GM12878 (cell line): ENCODE data around the gene CHAF1A. TPM values are rescaled to one million over a fixed set of nuclear protein-coding genes. Genes with fewer than 3 reads are reported as not detected.

Experiments used
- ATF7 ChIP-seq: fragments of 450-650 bp; IDR thresholded peaks from 2 replicates; pipeline ENCODE4 v1.6.1; 2016; ENCODE audit warnings: low read depth, mild to moderate bottlenecking
- BRCA1 ChIP-seq: IDR thresholded peaks from 2 replicates; pipeline ENCODE4 v1.6.1; 2011; ENCODE audit warnings: low read depth, low read length, improper control_type of control experiment
- CREM ChIP-seq: IDR thresholded peaks from 2 replicates; pipeline ENCODE4 v1.6.1; 2014; ENCODE audit warnings: antibody characterized with exemption, low read depth
- EGR1 ChIP-seq, 2 experiments: IDR thresholded peaks; 1 replicate in 1 of 2; 2 replicates in 1 of 2; pipeline ENCODE4 v1.6.1; 2011 to 2012; ENCODE audit warnings: low read depth in 2 of 2, low read length in 2 of 2, borderline replicate concordance in 1 of 2, mild to moderate bottlenecking in 1 of 2, moderate library complexity in 1 of 2
- HDAC6 ChIP-seq: fragments of 200-600 bp; sonication (generic); IDR thresholded peaks from one replicate; pipeline ENCODE4 v1.8.0; 2017; ENCODE audit warnings: antibody characterized with exemption; ENCODE audit not compliant: unreplicated experiment
- MXI1 ChIP-seq: fragments of 150-350 bp; IDR thresholded peaks from 2 replicates; pipeline ENCODE4 v1.6.1; 2011; ENCODE audit warnings: low read depth, mild to moderate bottlenecking, inconsistent platforms, low read length, improper control_type of control experiment
- NFYB ChIP-seq: IDR thresholded peaks from 2 replicates; pipeline ENCODE4 v1.6.1; 2011; ENCODE audit warnings: low read depth, mild to moderate bottlenecking, low read length, improper control_type of control experiment, moderate library complexity; ENCODE audit not compliant: insufficient read depth
- SIN3A ChIP-seq: IDR thresholded peaks from 2 replicates; pipeline ENCODE4 v1.6.1; 2012; ENCODE audit warnings: low read depth, low read length, improper control_type of control experiment
- SIX5 ChIP-seq: IDR thresholded peaks from 2 replicates; pipeline ENCODE4 v1.6.1; 2011; ENCODE audit warnings: mild to moderate bottlenecking, low read depth, low read length, moderate library complexity; ENCODE audit not compliant: severe bottlenecking
- ZNF24 ChIP-seq: fragments of 450-650 bp; IDR thresholded peaks from 2 replicates; pipeline ENCODE4 v1.6.1; 2017; ENCODE audit warnings: antibody characterized with exemption, mild to moderate bottlenecking
- ZNF274 ChIP-seq: IDR thresholded peaks from one replicate; pipeline ENCODE4 v1.8.0; 2011; ENCODE audit not compliant: insufficient read length, insufficient read depth
- ZSCAN29 ChIP-seq: fragments of 450-650 bp; IDR thresholded peaks from 2 replicates; pipeline ENCODE4 v1.6.1; 2017; ENCODE audit warnings: mild to moderate bottlenecking, moderate library complexity
- polyA plus RNA-seq, 11 experiments: library from polyadenylated mRNA; depleted of rRNA in 4 of 11; unstranded in 6 of 11; stranded (reverse) in 5 of 11; fragments of >200 nt; fragmentation: Nextera tagmentation in 4 of 11; fragmentation: Illumina TruSeq in 1 of 11; extraction: Ambion mirVana in 4 of 11; extraction: Trizol in 1 of 11; gene quantifications; 1 replicate in 1 of 11; 2 replicates in 10 of 11; pipeline versions ENCODE4 v1.2.1 to v1.2.3, GENCODE V29; 2011 to 2016; ENCODE audit warnings: inconsistent platforms in 2 of 11, missing spikeins in 2 of 11, low read depth in 1 of 11
- total RNA-seq, 4 experiments: library from RNA; depleted of rRNA in 3 of 4; stranded (reverse); fragments of >200 nt in 3 of 4; fragmentation: Illumina TruSeq in 1 of 4; extraction: Trizol in 1 of 4; gene quantifications; 2 replicates each; pipeline versions ENCODE4 v1.2.1 to v1.2.3, GENCODE V29; 2013 to 2021
- TF ChIP-seq, protein P1 (sequence below): fragments of 450-650 bp; IDR thresholded peaks from 2 replicates; pipeline ENCODE4 v1.6.1; 2016; ENCODE audit warnings: mild to moderate bottlenecking, moderate library complexity, borderline replicate concordance
- TF ChIP-seq, protein P2 (sequence below): IDR thresholded peaks from 2 replicates; pipeline ENCODE4 v1.6.1; 2012; ENCODE audit warnings: low read depth, low read length, improper control_type of control experiment
- TF ChIP-seq, protein P3 (sequence below): fragments of 450-650 bp; IDR thresholded peaks from 2 replicates; pipeline ENCODE4 v1.6.1; 2017; ENCODE audit warnings: mild to moderate bottlenecking
- TF ChIP-seq, protein P4 (sequence below): IDR thresholded peaks from 2 replicates; pipeline ENCODE4 v1.6.1; 2011; ENCODE audit warnings: borderline replicate concordance, low read depth, mild to moderate bottlenecking, moderate library complexity, low read length; ENCODE audit not compliant: insufficient read depth, poor library complexity, severe bottlenecking
- TF ChIP-seq, protein P5 (sequence below): IDR thresholded peaks from 2 replicates; pipeline ENCODE4 v1.6.1; 2012; ENCODE audit warnings: low read depth, low read length, improper control_type of control experiment
- TF ChIP-seq, protein P6 (sequence below): IDR thresholded peaks from 2 replicates; pipeline ENCODE4 v1.6.1; 2011; ENCODE audit warnings: low read depth, mild to moderate bottlenecking, low read length, moderate library complexity, borderline replicate concordance; ENCODE audit errors: extremely low read depth

Gene CHAF1A
- total and polyA plus RNA-seq, 10 of the 15 experiments (the other 5 are each of a cell fraction or from before 2014, with no cell fraction given), result 1.3 to 69.1 (median 34.2) TPM

DNA sequence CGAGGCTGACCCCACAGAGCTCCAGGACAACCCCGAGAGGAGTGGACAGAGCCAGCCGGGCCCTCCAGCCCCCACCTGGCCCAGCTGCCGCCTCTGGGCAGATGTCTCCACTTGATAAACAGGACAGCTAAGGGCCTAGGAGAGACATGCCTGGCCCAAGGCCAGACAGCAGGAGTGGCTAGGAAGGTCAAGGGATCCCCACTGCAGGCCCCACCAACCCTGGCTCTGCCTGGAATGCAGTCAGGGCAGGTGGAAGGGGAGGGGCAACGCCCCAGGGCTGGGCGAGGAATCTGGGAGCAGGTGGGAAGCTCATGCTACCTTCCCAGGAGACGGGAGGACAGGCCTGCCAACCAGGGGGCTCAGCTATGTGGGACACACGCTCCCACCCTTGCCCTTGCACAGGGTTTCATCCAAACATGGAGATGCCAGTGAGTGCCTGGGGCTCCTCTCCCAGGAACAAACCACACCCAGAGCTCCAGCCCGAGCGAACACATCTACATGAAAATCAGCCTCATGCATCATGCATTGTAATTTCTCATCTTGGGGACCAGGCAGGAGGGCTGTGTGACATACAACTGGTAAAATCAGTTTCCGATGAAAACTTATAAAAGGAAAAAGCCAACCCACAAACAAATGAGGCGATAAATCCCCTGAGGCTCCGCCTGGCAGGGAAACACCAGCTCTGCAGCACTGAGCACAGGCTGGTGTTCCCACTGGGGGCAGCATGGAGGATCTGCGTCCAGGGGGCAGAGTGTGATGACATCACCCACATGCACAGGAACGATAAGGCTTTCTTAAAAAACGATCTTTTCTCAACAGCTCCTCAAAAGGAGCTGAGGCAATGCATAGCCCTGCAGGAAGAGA, 27.0 kb upstream of the CHAF1A start (continued):
- TF ChIP-seq, protein P1, sequence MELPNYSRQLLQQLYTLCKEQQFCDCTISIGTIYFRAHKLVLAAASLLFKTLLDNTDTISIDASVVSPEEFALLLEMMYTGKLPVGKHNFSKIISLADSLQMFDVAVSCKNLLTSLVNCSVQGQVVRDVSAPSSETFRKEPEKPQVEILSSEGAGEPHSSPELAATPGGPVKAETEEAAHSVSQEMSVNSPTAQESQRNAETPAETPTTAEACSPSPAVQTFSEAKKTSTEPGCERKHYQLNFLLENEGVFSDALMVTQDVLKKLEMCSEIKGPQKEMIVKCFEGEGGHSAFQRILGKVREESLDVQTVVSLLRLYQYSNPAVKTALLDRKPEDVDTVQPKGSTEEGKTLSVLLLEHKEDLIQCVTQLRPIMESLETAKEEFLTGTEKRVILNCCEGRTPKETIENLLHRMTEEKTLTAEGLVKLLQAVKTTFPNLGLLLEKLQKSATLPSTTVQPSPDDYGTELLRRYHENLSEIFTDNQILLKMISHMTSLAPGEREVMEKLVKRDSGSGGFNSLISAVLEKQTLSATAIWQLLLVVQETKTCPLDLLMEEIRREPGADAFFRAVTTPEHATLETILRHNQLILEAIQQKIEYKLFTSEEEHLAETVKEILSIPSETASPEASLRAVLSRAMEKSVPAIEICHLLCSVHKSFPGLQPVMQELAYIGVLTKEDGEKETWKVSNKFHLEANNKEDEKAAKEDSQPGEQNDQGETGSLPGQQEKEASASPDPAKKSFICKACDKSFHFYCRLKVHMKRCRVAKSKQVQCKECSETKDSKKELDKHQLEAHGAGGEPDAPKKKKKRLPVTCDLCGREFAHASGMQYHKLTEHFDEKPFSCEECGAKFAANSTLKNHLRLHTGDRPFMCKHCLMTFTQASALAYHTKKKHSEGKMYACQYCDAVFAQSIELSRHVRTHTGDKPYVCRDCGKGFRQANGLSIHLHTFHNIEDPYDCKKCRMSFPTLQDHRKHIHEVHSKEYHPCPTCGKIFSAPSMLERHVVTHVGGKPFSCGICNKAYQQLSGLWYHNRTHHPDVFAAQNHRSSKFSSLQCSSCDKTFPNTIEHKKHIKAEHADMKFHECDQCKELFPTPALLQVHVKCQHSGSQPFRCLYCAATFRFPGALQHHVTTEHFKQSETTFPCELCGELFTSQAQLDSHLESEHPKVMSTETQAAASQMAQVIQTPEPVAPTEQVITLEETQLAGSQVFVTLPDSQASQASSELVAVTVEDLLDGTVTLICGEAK, result no peak
- TF ChIP-seq EGR1 (IDR thresholded peaks at IDR 0.05; ENCODE audit: borderline replicate concordance in 1 of 2, low read depth in 2 of 2, low read length in 2 of 2), result no peak
- TF ChIP-seq, protein P2, sequence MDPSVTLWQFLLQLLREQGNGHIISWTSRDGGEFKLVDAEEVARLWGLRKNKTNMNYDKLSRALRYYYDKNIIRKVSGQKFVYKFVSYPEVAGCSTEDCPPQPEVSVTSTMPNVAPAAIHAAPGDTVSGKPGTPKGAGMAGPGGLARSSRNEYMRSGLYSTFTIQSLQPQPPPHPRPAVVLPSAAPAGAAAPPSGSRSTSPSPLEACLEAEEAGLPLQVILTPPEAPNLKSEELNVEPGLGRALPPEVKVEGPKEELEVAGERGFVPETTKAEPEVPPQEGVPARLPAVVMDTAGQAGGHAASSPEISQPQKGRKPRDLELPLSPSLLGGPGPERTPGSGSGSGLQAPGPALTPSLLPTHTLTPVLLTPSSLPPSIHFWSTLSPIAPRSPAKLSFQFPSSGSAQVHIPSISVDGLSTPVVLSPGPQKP, result no peak
- TF ChIP-seq ZNF274, result no peak
- TF ChIP-seq, protein P3, sequence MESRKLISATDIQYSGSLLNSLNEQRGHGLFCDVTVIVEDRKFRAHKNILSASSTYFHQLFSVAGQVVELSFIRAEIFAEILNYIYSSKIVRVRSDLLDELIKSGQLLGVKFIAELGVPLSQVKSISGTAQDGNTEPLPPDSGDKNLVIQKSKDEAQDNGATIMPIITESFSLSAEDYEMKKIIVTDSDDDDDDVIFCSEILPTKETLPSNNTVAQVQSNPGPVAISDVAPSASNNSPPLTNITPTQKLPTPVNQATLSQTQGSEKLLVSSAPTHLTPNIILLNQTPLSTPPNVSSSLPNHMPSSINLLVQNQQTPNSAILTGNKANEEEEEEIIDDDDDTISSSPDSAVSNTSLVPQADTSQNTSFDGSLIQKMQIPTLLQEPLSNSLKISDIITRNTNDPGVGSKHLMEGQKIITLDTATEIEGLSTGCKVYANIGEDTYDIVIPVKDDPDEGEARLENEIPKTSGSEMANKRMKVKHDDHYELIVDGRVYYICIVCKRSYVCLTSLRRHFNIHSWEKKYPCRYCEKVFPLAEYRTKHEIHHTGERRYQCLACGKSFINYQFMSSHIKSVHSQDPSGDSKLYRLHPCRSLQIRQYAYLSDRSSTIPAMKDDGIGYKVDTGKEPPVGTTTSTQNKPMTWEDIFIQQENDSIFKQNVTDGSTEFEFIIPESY, result no peak
- TF ChIP-seq, protein P4, sequence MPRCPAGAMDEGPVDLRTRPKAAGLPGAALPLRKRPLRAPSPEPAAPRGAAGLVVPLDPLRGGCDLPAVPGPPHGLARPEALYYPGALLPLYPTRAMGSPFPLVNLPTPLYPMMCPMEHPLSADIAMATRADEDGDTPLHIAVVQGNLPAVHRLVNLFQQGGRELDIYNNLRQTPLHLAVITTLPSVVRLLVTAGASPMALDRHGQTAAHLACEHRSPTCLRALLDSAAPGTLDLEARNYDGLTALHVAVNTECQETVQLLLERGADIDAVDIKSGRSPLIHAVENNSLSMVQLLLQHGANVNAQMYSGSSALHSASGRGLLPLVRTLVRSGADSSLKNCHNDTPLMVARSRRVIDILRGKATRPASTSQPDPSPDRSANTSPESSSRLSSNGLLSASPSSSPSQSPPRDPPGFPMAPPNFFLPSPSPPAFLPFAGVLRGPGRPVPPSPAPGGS, result no peak
- TF ChIP-seq, protein P5, sequence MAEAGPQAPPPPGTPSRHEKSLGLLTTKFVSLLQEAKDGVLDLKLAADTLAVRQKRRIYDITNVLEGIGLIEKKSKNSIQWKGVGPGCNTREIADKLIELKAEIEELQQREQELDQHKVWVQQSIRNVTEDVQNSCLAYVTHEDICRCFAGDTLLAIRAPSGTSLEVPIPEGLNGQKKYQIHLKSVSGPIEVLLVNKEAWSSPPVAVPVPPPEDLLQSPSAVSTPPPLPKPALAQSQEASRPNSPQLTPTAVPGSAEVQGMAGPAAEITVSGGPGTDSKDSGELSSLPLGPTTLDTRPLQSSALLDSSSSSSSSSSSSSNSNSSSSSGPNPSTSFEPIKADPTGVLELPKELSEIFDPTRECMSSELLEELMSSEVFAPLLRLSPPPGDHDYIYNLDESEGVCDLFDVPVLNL, result no peak
- no peak for TF ChIP-seq ZNF24
- peak; percentile 98 for TF ChIP-seq ATF7
- no peak for TF ChIP-seq SIX5
- TF ChIP-seq NFYB, result no peak
- TF ChIP-seq BRCA1, result no peak
- no peak for TF ChIP-seq HDAC6
- TF ChIP-seq ZSCAN29, result no peak
- TF ChIP-seq MXI1, result peak; percentile 35; the same call in 1 of the 2 replicates
- TF ChIP-seq, protein P6, sequence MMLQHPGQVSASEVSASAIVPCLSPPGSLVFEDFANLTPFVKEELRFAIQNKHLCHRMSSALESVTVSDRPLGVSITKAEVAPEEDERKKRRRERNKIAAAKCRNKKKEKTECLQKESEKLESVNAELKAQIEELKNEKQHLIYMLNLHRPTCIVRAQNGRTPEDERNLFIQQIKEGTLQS, result no peak
- peak; percentile 66; the same call in 1 of the 2 replicates for TF ChIP-seq CREM
- TF ChIP-seq SIN3A, result no peak
